Measurements from ENCODE around the gene AMPD3.
A peak's percentile ranks its signal among the peaks of the same experiment; 100 is the strongest.

The AMPD3 gene

GRCh38 chr11:10518891-10519290 lies 63.8 kb downstream of the AMPD3 start:
- H3K27ac ChIP-seq: no peak overlapping the region
- TF ChIP-seq ZFX (IDR thresholded peaks at IDR 0.05) (no peak), CTCF (conservative IDR thresholded peaks at IDR 0.05) (no peak)

GRCh38 chr11:10519630-10520029 lies 64.6 kb downstream of the AMPD3 start:
- TF ChIP-seq CTCF (conservative IDR thresholded peaks at IDR 0.05): no peak
- H3K27ac ChIP-seq: no peak overlapping the region

- TF ChIP-seq ZFX (IDR thresholded peaks at IDR 0.05) (no peak), CTCF (conservative IDR thresholded peaks at IDR 0.05) (no peak)
- no peak overlapping the region for H3K27ac ChIP-seq
These were observed 65.5 kb downstream of the AMPD3 start for GRCh38 chr11:10520562-10520961.

- TF ChIP-seq ZFX (IDR thresholded peaks at IDR 0.05) (no peak), CTCF (conservative IDR thresholded peaks at IDR 0.05) (no peak)
- H3K27ac ChIP-seq: no peak overlapping the region
These were observed 67.2 kb downstream of the AMPD3 start for GRCh38 chr11:10522276-10522675.

- no peak overlapping the region for H3K27ac ChIP-seq
- TF ChIP-seq ZFX (IDR thresholded peaks at IDR 0.05) (no peak), CTCF (conservative IDR thresholded peaks at IDR 0.05) (no peak)
These were observed 67.9 kb downstream of the AMPD3 start for GRCh38 chr11:10522921-10523320.

DNA sequence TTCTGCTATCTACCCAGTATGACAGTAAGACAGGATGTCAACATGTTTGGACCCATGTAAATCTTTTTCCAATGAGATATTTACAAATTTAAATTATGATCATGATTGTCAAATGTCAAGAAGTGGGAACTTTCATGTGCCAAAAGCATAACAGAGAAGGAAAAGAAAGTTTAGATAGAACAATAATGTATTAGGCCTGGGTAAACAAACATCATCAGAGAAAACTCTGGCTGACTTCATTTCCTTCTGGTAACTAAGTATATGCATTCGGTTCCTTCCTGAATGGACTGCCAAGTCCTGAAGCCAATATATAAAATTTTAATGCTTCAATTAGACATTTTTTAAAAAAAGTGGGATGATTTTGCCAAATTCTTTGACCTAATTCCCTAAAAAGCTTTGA lies 69.4 kb downstream of the AMPD3 start:
- no peak for TF ChIP-seq CTCF (conservative IDR thresholded peaks at IDR 0.05)
- no peak for TF ChIP-seq ZFX (IDR thresholded peaks at IDR 0.05)
- peak overlapping the region; percentile 21; the same call in 1 of the 2 replicates for H3K27ac ChIP-seq

DNA sequence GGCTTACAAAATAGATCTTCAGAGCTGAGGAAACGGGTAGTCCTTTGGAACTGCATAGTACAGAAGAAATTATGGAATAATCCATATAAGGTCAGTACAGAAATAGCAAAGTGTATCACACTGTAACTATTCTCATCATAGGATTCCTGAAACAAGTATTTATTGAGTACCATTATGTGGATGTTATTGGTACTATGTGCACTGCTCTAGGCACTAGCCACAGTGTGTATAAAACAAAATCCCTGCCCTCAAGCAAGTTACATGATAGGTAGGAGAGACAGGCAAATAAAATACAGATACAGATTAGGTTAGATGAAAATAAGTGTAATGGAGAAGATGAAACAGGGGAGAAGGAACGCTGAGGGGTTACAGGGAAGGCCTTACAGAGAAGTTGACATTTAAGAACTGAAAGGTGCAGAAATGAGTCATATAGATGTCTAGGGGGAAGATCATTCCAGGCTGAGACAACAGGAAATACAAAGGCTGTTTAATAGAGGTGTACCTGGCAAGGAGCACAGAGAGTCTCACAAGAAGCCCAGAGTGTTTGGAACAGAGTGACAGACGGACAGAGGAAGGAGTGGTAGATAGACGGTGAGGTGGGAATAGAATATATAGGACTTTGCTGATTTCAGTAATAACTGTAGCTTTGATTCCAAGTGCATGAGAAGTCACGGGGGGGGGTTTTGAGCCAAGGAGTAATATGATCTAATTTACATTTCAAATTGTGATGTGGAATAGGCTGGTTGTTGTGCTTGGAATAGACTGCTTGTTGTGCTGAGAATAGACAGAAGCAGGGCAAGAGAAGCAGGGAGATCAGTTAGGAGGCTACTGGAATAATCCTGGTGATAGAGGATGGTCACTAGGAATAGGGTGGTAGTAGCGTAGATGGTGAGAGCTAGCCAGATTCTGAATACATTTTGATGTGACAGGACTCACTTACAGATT lies 72.2 kb downstream of the AMPD3 start:
- no peak overlapping the region for H3K27ac ChIP-seq
- no peak for TF ChIP-seq ZFX (IDR thresholded peaks at IDR 0.05)
- no peak for TF ChIP-seq CTCF (conservative IDR thresholded peaks at IDR 0.05)

Data from C4-2B (cell line).